Prostate gland (tissue), 2 donors: ENCODE measurements around the gene MED8.

Experiments used
- POLR2A ChIP-seq: fragments of 450-650 bp; IDR thresholded peaks from one replicate; pipeline ENCODE4 v1.6.1; 2016; ENCODE audit warnings: antibody characterized with exemption, mild to moderate bottlenecking
- POLR2AphosphoS5 ChIP-seq: sonication (generic); formaldehyde crosslinking; IDR thresholded peaks from one replicate; pipeline ENCODE4 v1.6.1; 2017; ENCODE audit warnings: antibody characterized with exemption
- TF ChIP-seq, protein P1 (sequence below), 4 experiments: fragments of 200-600 bp in 2 of 4; fragments of 450-650 bp in 2 of 4; sonication (generic) in 2 of 4; IDR thresholded peaks; 1 replicate in 3 of 4; 2 replicates in 1 of 4; pipeline ENCODE4 v1.5.1; 2016 to 2019; ENCODE audit warnings: antibody characterized with exemption in 4 of 4, mild to moderate bottlenecking in 2 of 4, moderate library complexity in 2 of 4

DNA sequence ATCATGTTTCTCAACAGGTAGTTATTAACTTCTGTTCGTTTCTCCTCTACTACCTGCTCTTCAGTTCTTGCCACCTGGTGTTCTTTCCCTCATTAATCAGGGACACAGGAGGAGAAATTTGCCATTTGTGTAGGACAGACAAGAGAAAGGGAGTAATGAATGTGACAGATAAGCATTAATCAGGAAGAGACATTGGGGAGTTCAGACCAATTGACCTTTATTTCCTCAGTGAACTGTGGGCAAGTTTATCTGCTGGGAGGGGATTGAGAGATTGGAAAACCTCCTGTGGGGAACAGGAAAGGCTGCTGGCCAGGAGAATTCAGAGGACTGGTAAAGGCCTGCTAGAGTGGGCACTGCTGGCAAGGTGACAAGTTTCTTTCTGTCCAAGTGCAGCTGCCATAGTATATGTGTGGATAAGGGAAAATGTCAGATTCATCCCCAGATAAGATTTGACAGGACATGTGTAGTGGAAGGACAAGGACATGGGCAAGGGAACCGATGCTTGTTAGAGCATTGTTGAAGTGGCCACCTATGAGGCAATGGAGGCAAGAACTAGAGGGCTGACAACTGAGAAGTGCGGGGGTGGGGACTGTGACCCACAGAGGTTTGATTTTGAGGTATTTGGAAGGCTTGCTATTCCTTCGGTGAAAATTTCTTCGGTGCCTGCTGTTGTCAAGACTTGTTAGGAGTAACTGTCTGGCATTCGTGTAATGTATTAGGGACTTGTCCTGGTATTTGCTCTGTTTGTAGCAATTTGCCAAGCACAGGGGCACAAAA is 12.7 kb upstream of the MED8 start:
- TF ChIP-seq POLR2A (no peak), POLR2AphosphoS5 (peak; percentile 47)
- TF ChIP-seq, protein P1, sequence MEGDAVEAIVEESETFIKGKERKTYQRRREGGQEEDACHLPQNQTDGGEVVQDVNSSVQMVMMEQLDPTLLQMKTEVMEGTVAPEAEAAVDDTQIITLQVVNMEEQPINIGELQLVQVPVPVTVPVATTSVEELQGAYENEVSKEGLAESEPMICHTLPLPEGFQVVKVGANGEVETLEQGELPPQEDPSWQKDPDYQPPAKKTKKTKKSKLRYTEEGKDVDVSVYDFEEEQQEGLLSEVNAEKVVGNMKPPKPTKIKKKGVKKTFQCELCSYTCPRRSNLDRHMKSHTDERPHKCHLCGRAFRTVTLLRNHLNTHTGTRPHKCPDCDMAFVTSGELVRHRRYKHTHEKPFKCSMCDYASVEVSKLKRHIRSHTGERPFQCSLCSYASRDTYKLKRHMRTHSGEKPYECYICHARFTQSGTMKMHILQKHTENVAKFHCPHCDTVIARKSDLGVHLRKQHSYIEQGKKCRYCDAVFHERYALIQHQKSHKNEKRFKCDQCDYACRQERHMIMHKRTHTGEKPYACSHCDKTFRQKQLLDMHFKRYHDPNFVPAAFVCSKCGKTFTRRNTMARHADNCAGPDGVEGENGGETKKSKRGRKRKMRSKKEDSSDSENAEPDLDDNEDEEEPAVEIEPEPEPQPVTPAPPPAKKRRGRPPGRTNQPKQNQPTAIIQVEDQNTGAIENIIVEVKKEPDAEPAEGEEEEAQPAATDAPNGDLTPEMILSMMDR (IDR thresholded peaks at IDR 0.05), result no peak
